ENCODE results near the gene LDB2. TPM values are rescaled to one million over a fixed set of nuclear protein-coding genes. Genes with fewer than 3 reads are reported as not detected.

Gene LDB2
- total RNA-seq, 4 donors from 2014 or later: 16.2 to 31.7 (median 22.4) TPM

GRCh38 chr4:16834814-16835213 is 63.6 kb downstream of the LDB2 start:
- TF ChIP-seq POLR2A (IDR thresholded peaks at IDR 0.05; ENCODE audit: low read depth): no peak
- Histone ChIP-seq H3K4me3 (no peak overlapping the region), H3K4me1 (no peaks in the 10 kb centered on the region), H3K36me3 (no peaks in the 10 kb centered on the region), H3K9me3 (no peaks in the 10 kb centered on the region), H3K27me3 (no peaks in the 10 kb centered on the region), H3K27ac (replicated peaks in 1 of 4) (no peak overlapping the region)
- no peak for DNase-seq (ENCODE audit: extremely low spot score)
- 95% methylated on average over 2 of the region's 2 CpGs for WGBS
- intact Hi-C loops (cut with DNase I): no loop called here

GRCh38 chr4:16833722-16834121 is 64.7 kb downstream of the LDB2 start:
- no peaks in the 10 kb centered on the region for H3K4me1 ChIP-seq
- no peaks in the 10 kb centered on the region for H3K27me3 ChIP-seq
- H3K4me3 ChIP-seq: no peak overlapping the region
- H3K9me3 ChIP-seq: no peaks in the 10 kb centered on the region
- intact Hi-C loops (cut with DNase I): no loop called here
- no peak overlapping the region for H3K27ac ChIP-seq (replicated peaks in 1 of 4)
- 98% methylated on average over 4 of the region's 4 CpGs for WGBS
- no peak for DNase-seq (ENCODE audit: extremely low spot score)
- H3K36me3 ChIP-seq: no peaks in the 10 kb centered on the region
- TF ChIP-seq POLR2A (IDR thresholded peaks at IDR 0.05; ENCODE audit: low read depth) (no peak), POLR2AphosphoS5 (IDR thresholded peaks at IDR 0.05) (no peak), EP300 (IDR thresholded peaks at IDR 0.05) (no peak), CTCF (IDR thresholded peaks at IDR 0.05) (no peak)

GRCh38 chr4:16830081-16830480 is 68.4 kb downstream of the LDB2 start:
- WGBS: 89% methylated on average over 3 of the region's 3 CpGs
- Histone ChIP-seq H3K27me3 (no peaks in the 10 kb centered on the region), H3K4me3 (no peak overlapping the region), H3K27ac (replicated peaks in 1 of 4) (no peak overlapping the region), H3K36me3 (no peaks in the 10 kb centered on the region), H3K9me3 (no peaks in the 10 kb centered on the region), H3K4me1 (peaks cover 0 to 8% (median 0%) of the 10 kb centered on the region in 4 donors)
- TF ChIP-seq POLR2A (IDR thresholded peaks at IDR 0.05; ENCODE audit: low read depth) (no peak), EP300 (IDR thresholded peaks at IDR 0.05) (no peak), CTCF (IDR thresholded peaks at IDR 0.05) (no peak), POLR2AphosphoS5 (IDR thresholded peaks at IDR 0.05) (no peak)
- intact Hi-C loops (cut with DNase I): no loop called here
- no peak for DNase-seq (ENCODE audit: extremely low spot score)

- H3K4me1 ChIP-seq: peaks cover 0 to 8% (median 0%) of the 10 kb centered on the region in 4 donors
- H3K36me3 ChIP-seq: no peaks in the 10 kb centered on the region
- no peaks in the 10 kb centered on the region for H3K9me3 ChIP-seq
- H3K27ac ChIP-seq (replicated peaks in 1 of 4): peak overlapping the region in 3 of 4 donors; percentile 6 to 51 (median 16)
- H3K4me3 ChIP-seq: no peak overlapping the region
- DNase-seq (ENCODE audit: extremely low spot score): no peak
- TF ChIP-seq CTCF (IDR thresholded peaks at IDR 0.05) (no peak), POLR2A (IDR thresholded peaks at IDR 0.05; ENCODE audit: low read depth) (no peak), POLR2AphosphoS5 (IDR thresholded peaks at IDR 0.05) (no peak), EP300 (IDR thresholded peaks at IDR 0.05) (no peak)
- no peaks in the 10 kb centered on the region for H3K27me3 ChIP-seq
- intact Hi-C loops (cut with DNase I): no loop called here
- 81% methylated on average over 12 of the region's 12 CpGs for WGBS
Measured at GRCh38 chr4:16827794-16828724, 70.4 kb downstream of the LDB2 start.

GRCh38 chr4:16827045-16827444 is 71.4 kb downstream of the LDB2 start:
- Histone ChIP-seq H3K36me3 (no peaks in the 10 kb centered on the region), H3K4me1 (peaks cover 0 to 8% (median 0%) of the 10 kb centered on the region in 4 donors), H3K27me3 (no peaks in the 10 kb centered on the region), H3K4me3 (no peak overlapping the region), H3K27ac (replicated peaks in 1 of 4) (peak overlapping the region in 1 of 4 donors; percentile 51), H3K9me3 (no peaks in the 10 kb centered on the region)
- DNase-seq (ENCODE audit: extremely low spot score): no peak
- intact Hi-C loops (cut with DNase I): no loop called here
- TF ChIP-seq POLR2AphosphoS5 (IDR thresholded peaks at IDR 0.05) (no peak), EP300 (IDR thresholded peaks at IDR 0.05) (no peak), CTCF (IDR thresholded peaks at IDR 0.05) (no peak), POLR2A (IDR thresholded peaks at IDR 0.05; ENCODE audit: low read depth) (no peak)
- 44% methylated on average over 4 of the region's 4 CpGs for WGBS
